Stimulated activated CD4-positive, alpha-beta T cell treated with anti-CD3 and anti-CD28 coated beads, Interleukin-15, amount 100 ng/mL, for 48 hours (primary cell): ENCODE measurements around the gene ERCC6L.
A peak's percentile ranks its signal among the peaks of the same experiment; 100 is the strongest.

Experiments used
- DNase-seq, 2 donors: peaks; one replicate each; pipeline ENCODE4 v3.0.0-alpha.2; 2020; ENCODE audit warnings: low read depth in 2 of 2

Gene ERCC6L, protein sequence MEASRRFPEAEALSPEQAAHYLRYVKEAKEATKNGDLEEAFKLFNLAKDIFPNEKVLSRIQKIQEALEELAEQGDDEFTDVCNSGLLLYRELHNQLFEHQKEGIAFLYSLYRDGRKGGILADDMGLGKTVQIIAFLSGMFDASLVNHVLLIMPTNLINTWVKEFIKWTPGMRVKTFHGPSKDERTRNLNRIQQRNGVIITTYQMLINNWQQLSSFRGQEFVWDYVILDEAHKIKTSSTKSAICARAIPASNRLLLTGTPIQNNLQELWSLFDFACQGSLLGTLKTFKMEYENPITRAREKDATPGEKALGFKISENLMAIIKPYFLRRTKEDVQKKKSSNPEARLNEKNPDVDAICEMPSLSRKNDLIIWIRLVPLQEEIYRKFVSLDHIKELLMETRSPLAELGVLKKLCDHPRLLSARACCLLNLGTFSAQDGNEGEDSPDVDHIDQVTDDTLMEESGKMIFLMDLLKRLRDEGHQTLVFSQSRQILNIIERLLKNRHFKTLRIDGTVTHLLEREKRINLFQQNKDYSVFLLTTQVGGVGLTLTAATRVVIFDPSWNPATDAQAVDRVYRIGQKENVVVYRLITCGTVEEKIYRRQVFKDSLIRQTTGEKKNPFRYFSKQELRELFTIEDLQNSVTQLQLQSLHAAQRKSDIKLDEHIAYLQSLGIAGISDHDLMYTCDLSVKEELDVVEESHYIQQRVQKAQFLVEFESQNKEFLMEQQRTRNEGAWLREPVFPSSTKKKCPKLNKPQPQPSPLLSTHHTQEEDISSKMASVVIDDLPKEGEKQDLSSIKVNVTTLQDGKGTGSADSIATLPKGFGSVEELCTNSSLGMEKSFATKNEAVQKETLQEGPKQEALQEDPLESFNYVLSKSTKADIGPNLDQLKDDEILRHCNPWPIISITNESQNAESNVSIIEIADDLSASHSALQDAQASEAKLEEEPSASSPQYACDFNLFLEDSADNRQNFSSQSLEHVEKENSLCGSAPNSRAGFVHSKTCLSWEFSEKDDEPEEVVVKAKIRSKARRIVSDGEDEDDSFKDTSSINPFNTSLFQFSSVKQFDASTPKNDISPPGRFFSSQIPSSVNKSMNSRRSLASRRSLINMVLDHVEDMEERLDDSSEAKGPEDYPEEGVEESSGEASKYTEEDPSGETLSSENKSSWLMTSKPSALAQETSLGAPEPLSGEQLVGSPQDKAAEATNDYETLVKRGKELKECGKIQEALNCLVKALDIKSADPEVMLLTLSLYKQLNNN

GRCh38 chrX:72238721-72239475 is at the start of gene ERCC6L:
TSS of gene ERCC6L (minus strand) at chrX:72239027. CDS start at chrX:72238911, 116 bp downstream.
- DNase-seq, result peak; percentile 66 to 81

- no peak for DNase-seq
These were observed 43.5 kb upstream of the ERCC6L start for GRCh38 chrX:72282302-72282701.

DNA sequence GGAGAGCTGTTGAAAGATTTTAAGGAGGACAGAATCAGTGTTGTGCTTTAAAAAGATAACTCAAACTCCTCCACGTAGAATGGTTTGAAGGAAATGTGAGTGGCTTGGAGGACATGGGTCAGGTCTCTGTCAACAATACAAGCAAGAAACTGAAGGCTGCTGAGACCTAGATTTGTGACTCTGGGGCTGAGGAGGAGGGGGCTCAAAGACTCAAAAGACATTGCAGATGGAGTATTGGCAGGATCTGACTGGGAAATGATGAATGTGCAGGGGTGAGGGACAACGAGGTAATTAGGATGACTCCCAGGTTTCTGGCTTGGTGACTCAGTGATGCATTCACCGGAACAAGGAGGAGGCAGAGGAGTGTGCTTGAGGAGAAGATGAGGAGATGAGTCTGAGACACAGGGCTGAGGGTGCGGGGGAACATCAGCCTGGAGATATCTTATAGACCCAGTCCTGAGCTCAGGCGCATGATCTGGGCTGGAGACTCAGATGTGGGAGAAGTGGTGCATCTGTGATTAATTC is 41.6 kb upstream of the ERCC6L start:
- DNase-seq, result no peak

- DNase-seq, result no peak
These were observed 37.7 kb upstream of the ERCC6L start for GRCh38 chrX:72276478-72276953.

DNA sequence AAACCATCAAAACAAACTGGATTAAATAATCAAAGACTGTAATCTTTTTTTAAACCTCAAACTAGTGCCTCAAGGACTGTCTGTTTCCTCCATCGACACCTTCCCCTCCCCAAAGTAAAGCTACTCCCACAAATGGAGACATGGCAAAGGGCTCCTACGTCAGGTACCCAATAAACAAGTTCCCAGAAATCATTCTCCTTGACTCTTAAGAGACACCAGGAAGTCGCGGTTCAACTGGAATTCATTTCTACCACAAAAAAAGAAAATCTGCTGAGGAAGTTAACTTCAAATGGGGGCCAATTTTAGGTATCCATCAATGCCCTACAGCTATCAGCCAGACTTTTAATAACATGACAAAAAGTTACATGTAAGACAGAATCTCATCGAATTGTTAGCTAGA is 35.7 kb upstream of the ERCC6L start:
- DNase-seq, result no peak

GRCh38 chrX:72273718-72274117 is 34.9 kb upstream of the ERCC6L start:
- no peak for DNase-seq

- no peak for DNase-seq
These were observed 34.0 kb upstream of the ERCC6L start for GRCh38 chrX:72272868-72273267.

DNA sequence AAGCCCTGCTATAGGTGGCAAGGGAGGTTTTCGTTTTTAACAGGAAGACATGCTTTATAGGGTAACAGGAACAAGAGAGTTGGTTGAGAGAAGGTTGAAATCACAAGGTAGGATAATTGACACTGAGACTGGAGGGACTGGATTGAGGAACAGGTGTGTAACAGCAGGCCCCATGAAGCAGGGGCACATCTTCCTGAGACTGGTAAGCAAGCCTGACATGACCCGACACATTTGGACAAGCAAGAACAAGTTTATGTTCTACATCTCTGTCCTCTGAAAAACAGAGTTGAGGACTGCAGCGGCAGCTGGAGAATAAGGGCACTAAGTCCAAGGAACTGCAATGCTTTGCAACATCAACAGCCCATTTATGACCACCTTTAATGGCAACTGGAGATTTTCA is 33.0 kb upstream of the ERCC6L start:
- DNase-seq, result no peak

DNA sequence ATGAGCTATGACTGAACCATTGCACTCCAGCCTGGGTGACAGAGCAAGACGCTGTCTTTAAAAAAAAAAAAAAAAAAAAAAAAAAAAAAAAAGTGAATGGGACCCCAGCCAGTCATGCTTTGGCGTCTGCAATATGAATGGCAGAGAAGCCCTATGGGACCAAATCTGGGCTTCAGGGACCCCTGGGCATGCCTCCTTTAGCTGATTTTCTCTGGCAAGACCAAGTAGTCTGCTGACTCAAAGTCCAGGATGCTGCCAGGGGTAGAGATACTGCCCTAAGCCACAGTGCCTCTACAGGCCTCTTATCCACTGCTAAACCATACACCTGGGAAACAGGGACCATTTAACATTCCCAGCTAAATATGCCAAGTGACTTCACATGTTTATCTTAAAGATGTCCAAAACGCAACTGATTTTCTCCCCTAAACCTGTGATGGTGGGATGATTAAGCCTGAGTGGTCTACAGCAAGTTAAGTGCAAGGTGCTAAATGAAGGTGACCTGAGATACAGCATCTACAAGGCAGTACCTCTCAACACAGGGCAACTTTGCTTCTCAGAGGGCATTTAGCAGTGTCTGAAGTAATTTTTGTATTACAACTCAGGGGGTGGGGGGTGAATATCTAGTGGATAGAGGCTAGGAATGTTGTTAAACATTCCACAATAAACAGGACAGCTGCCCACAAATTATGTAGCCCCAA is 32.4 kb upstream of the ERCC6L start:
- DNase-seq, result no peak

- no peak for DNase-seq
These were observed 31.6 kb upstream of the ERCC6L start for GRCh38 chrX:72270316-72270866.

- no peak for DNase-seq
These were observed 30.9 kb upstream of the ERCC6L start for GRCh38 chrX:72269671-72270251.

GRCh38 chrX:72268597-72269365 is 30.0 kb upstream of the ERCC6L start:
- no peak for DNase-seq

DNA sequence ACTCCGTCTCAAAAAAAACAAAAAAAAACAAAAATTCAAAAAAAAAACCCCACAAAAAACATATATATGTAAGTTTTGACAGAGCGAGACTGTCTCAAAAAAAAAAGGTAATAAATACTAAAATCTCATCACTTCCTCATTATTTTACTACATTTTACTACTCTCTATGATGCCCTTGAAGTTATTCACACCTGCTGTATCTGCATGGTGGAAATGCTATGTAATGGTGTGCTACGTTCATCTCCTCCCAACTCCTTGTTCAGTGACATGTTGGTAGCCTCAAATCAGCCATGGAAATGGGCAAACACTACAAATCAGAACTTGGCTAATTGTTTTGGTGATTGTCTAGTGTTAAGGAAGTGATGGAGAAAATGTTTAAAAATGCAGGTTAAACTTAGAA is 26.4 kb upstream of the ERCC6L start:
- no peak for DNase-seq

DNA sequence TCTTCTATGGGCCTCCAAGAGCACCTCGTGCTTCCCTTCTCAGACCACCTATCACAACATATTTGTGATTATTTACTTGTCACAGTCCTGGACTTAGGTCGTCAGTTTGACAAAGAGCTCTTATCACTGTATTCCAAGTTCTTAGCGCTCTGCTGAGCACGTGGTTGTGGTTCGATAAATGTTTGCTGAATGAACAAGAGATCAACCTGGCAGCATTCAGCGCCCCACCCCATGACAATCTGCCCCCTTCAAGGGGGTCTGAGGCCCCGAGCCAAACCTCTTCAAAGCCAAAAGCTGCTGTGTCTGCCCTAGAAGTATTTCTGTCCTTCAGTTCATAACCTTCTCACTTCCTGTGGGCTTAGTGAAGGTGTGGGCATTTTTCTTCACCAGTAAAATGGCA is 23.2 kb upstream of the ERCC6L start:
- no peak for DNase-seq

DNA sequence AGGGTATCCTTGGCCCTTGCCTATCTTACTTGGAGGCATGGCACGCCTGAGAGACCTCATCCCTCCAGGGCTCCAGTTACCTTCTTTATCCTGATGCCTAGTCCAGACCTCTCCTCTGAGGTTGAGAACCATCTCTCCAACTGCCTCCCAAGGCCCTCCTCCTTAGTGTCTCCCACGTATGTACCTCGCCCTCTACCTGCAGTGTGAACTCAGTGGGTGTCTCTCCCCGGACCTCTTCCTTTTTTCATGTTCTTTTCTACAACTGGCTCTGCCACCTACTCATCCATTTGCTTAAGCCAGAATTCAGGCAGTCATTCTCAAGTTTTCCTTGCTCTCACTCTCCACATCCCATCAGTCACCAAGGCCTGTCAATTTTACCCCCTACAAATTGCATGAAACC is 21.6 kb upstream of the ERCC6L start:
- no peak for DNase-seq

DNA sequence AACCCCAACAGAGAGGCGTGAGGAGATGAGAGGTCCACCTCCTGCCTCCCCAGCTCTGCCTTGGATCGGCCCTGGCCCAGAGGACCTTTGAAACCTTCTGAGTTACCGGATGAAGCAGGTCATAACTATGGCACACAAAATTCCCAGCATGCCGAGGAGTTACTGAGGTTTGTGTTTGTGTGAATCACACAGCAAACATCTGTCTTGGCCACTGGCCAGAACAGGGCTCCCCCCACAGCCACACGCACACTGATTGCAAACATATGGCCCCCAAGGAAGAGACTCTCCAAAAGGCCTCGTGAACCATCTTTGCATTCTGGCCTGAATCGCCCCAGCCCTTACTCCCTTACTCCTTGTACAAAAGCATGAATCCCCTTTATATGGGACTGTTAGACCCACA is 19.3 kb upstream of the ERCC6L start:
- DNase-seq, result no peak

GRCh38 chrX:72255864-72256263 is 17.0 kb upstream of the ERCC6L start:
- DNase-seq, result no peak

DNA sequence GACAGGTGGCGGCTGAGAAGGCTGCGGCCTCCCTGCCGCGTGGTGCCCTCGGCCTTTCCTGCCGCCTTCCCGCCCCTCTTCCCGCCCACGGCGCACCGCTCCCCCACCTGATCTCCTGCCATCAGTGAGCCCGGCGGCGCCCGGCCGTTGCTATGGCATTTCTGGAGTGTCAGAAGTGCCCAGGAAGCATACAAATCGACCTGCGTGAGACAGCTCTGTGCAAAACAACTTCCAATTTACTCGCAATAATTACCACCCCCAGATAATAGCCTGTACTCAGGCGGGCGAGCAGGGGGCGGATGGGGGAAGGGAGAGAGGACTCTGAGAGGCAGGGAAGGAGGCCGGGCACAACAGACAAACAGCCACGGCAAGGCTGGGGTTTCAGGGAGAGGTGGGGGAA is 16.6 kb upstream of the ERCC6L start:
- DNase-seq, result no peak

GRCh38 chrX:72254816-72255215 is 16.0 kb upstream of the ERCC6L start:
- DNase-seq, result no peak
